MCF 10A (cell line): ENCODE results near the gene EZR. TPM values are rescaled to one million over a fixed set of nuclear protein-coding genes. Genes with fewer than 3 reads are reported as not detected.

ENCODE experiments used
- BruUV-seq: library from RNA; stranded (reverse); fragments of 400-500 nt; replicated peaks from 2 replicates; lab custom pipeline; 2021; lab: Mats Ljungman, UMichigan
- CTCF ChIA-PET: fragments of 300-600 bp; sonication (Branson Sonifier 250); formaldehyde crosslinking; extraction: SDS; loops from one replicate; lab custom pipeline; 2021; ENCODE audit warnings: antibody characterized with exemption, inconsistent platforms; lab: Yijun Ruan, JAX
- POLR2A ChIA-PET: fragments of 300-600, 350-650 bp; sonication (Branson Sonifier 250); formaldehyde crosslinking; extraction: SDS; loops from one replicate; lab custom pipeline; 2020; ENCODE audit warnings: antibody characterized with exemption, inconsistent platforms; lab: Yijun Ruan, JAX
- DNase-seq: peaks from one replicate; pipeline ENCODE4 v3.0.0-alpha.2; 2018; ENCODE audit not compliant: unreplicated experiment
- H3K27ac Mint-ChIP-seq: one replicate; pipeline ENCODE4 v1.8.0; 2022; ENCODE audit warnings: mild to moderate bottlenecking, low read depth, mixed read lengths; ENCODE audit not compliant: unreplicated experiment
- H3K27me3 Mint-ChIP-seq: one replicate; pipeline ENCODE4 v1.8.0; 2022; ENCODE audit warnings: mixed read lengths; ENCODE audit not compliant: insufficient read depth, unreplicated experiment
- H3K36me3 Mint-ChIP-seq: one replicate; pipeline ENCODE4 v1.8.0; 2022; ENCODE audit warnings: mild to moderate bottlenecking, moderate library complexity, mixed read lengths; ENCODE audit not compliant: insufficient read depth, unreplicated experiment
- H3K4me1 Mint-ChIP-seq: one replicate; pipeline ENCODE4 v1.8.0; 2022; ENCODE audit warnings: mixed read lengths; ENCODE audit not compliant: insufficient read depth, unreplicated experiment
- H3K4me3 Mint-ChIP-seq: one replicate; pipeline ENCODE4 v1.8.0; 2022; ENCODE audit warnings: mild to moderate bottlenecking, moderate library complexity, mixed read lengths; ENCODE audit not compliant: unreplicated experiment
- H3K9me3 Mint-ChIP-seq: one replicate; pipeline ENCODE4 v1.8.0; 2022; ENCODE audit warnings: mixed read lengths; ENCODE audit not compliant: unreplicated experiment
- CTCF ChIP-seq: fragments of 200-600 bp; IDR thresholded peaks from one replicate; pipeline ENCODE4 v1.8.0; 2022; ENCODE audit warnings: antibody characterized with exemption, mild to moderate bottlenecking; ENCODE audit not compliant: unreplicated experiment
- intact Hi-C: fragments of 100-400 bp; cut with micrococcal nuclease; formaldehyde crosslinking; loops from 2 replicates; pipeline ENCODE4 v1.14.1; 2022
- total RNA-seq: library from RNA; stranded (reverse); gene quantifications from 2 replicates; pipeline ENCODE4 v1.2.3, GENCODE V29; 2022

Gene EZR
- total RNA-seq, 1 experiment from 2014 or later, result 243 TPM

- intact Hi-C loops, result no loop called here
- no peak for DNase-seq
- H3K4me1 Mint-ChIP-seq, result peaks cover 7% of the 10 kb centered on the region
- H3K36me3 Mint-ChIP-seq, result no peaks in the 10 kb centered on the region
- H3K27ac Mint-ChIP-seq, result peak overlapping the region; percentile 8
- CTCF ChIA-PET, result interaction anchor here (0.7 to 1.0 kb wide), 2 partner anchors 15 to 267 kb away, joined by 3 to 4 read pairs; no protein-coding TSS in a partner anchor
- POLR2A ChIA-PET, result interaction anchor here (0.7 to 3.2 kb wide), 4 partner anchors 9 to 31 kb away, joined by 3 to 10 read pairs (median 4); partner anchors contain the start of gene EZR
- BruUV-seq, result no TSS peak
- no peak for TF ChIP-seq CTCF
- no peaks in the 10 kb centered on the region for H3K27me3 Mint-ChIP-seq
- no peaks in the 10 kb centered on the region for H3K9me3 Mint-ChIP-seq
- H3K4me3 Mint-ChIP-seq, result no peak overlapping the region
Observed at GRCh38 chr6:158837684-158838625, 18.8 kb upstream of the EZR start.

GRCh38 chr6:158836625-158837311 is 17.6 kb upstream of the EZR start:
- Mint-ChIP-seq H3K27ac (no peak overlapping the region), H3K36me3 (no peaks in the 10 kb centered on the region), H3K4me1 (peaks cover 7% of the 10 kb centered on the region), H3K27me3 (no peaks in the 10 kb centered on the region), H3K9me3 (no peaks in the 10 kb centered on the region), H3K4me3 (no peak overlapping the region)
- ChIA-PET POLR2A (interaction anchor here (3.2 kb wide), 1 partner anchor 18 kb away, joined by 10 read pairs; the partner anchor contains the start of gene EZR), CTCF (interaction anchor here (0.6 kb wide), 1 partner anchor 550 kb away, joined by 3 read pairs; no protein-coding TSS in a partner anchor)
- BruUV-seq, result no TSS peak
- intact Hi-C loops, result no loop called here
- no peak for TF ChIP-seq CTCF
- DNase-seq, result no peak

GRCh38 chr6:158835616-158836221 is 16.6 kb upstream of the EZR start:
- POLR2A ChIA-PET, result no interaction called here
- H3K4me3 Mint-ChIP-seq, result no peak overlapping the region
- no peaks in the 10 kb centered on the region for H3K36me3 Mint-ChIP-seq
- no peaks in the 10 kb centered on the region for H3K27me3 Mint-ChIP-seq
- no peak for DNase-seq
- no peaks in the 10 kb centered on the region for H3K9me3 Mint-ChIP-seq
- CTCF ChIA-PET, result interaction anchor here (0.6 kb wide), 1 partner anchor 95 kb away, joined by 6 read pairs; no protein-coding TSS in a partner anchor
- intact Hi-C loops, result no loop called here
- peaks cover 7% of the 10 kb centered on the region for H3K4me1 Mint-ChIP-seq
- TF ChIP-seq CTCF, result no peak
- no peak overlapping the region for H3K27ac Mint-ChIP-seq
- no TSS peak for BruUV-seq
